Upper lobe of left lung (tissue), 6 donors: ENCODE measurements around the gene PRKCA. TPM values are rescaled to one million over a fixed set of nuclear protein-coding genes. Genes with fewer than 3 reads are reported as not detected.
"Not testable (repeated sequence)": the region's sequence is repeated elsewhere in the genome, so short reads cannot be mapped to it uniquely, and the experiment has no call there.

Source experiments
- ATAC-seq, 2 donors: fragments of 200-7000 bp; cut with Tn5 transposase; one replicate each; pipeline ENCODE4 v1.9.1; 2022; ENCODE audit warnings: mild to moderate bottlenecking in 2 of 2, moderate library complexity in 2 of 2; ENCODE audit not compliant: low FRiP score in 2 of 2
- DNase-seq, 2 donors: peaks; one replicate each; pipeline ENCODE4 v3.0.0-alpha.2; 2019 to 2020
- H3K27ac ChIP-seq, 4 donors: fragments of 200-600 bp; sonication (generic); one replicate each; pipeline ENCODE4 v1.5.1; 2016 to 2019
- H3K27me3 ChIP-seq, 4 donors: fragments of 200-600 bp; sonication (generic); one replicate each; pipeline ENCODE4 v1.5.1; 2017 to 2019
- H3K36me3 ChIP-seq, 4 donors: fragments of 200-600 bp; sonication (generic); one replicate each; pipeline ENCODE4 v1.5.1; 2016 to 2019
- H3K4me1 ChIP-seq, 4 donors: fragments of 200-600 bp; sonication (generic); one replicate each; pipeline ENCODE4 v1.5.1; 2018 to 2019
- H3K4me3 ChIP-seq, 4 donors: fragments of 200-600 bp; sonication (generic); one replicate each; pipeline ENCODE4 v1.5.1; 2017 to 2019; ENCODE audit warnings: mild to moderate bottlenecking in 2 of 4, moderate library complexity in 1 of 4
- H3K9me3 ChIP-seq, 4 donors: fragments of 200-600 bp; sonication (generic); one replicate each; pipeline ENCODE4 v1.5.1; 2018 to 2019
- CTCF ChIP-seq, 6 experiments: fragments of 450-650 bp in 4 of 6; fragments of 200-600 bp in 2 of 6; sonication (generic) in 2 of 6; IDR thresholded peaks; one replicate each; pipeline ENCODE4 v1.5.1; 2016 to 2019; ENCODE audit warnings: antibody characterized with exemption in 6 of 6
- EP300 ChIP-seq, 4 donors: sonication (generic); formaldehyde crosslinking; IDR thresholded peaks; one replicate each; pipeline ENCODE4 v1.5.1; 2017; ENCODE audit warnings: antibody characterized with exemption in 4 of 4, control low read depth in 2 of 4
- POLR2A ChIP-seq, 4 donors: fragments of 450-650 bp; IDR thresholded peaks; one replicate each; pipeline ENCODE4 v1.5.1; 2016 to 2017; ENCODE audit warnings: antibody characterized with exemption in 4 of 4, mild to moderate bottlenecking in 2 of 4
- POLR2AphosphoS5 ChIP-seq, 2 donors: sonication (generic); formaldehyde crosslinking; IDR thresholded peaks; one replicate each; pipeline ENCODE4 v1.5.1; 2017; ENCODE audit warnings: antibody characterized with exemption in 2 of 2
- WGBS, 2 donors: methylation state at CpG; one replicate each; pipeline ENCODE4 v1.1.5; 2017 to 2018; 5-methylcytosine and 5-hydroxymethylcytosine counted together
- total RNA-seq, 6 donors: library from RNA; depleted of rRNA in 4 of 6; stranded (reverse); fragments of >200 nt in 4 of 6; gene quantifications; one replicate each; pipeline versions ENCODE4 v1.1.0 to v1.2.1, GENCODE V29; 2016 to 2021
- donor health status: DM: no; HTN: no; CAD: no; lungs with moderate emphysema.
- donor health status: DM: no; HTN: yes; CAD: no; lungs with severe emphysema.

Gene PRKCA
- total RNA-seq, 6 donors from 2014 or later: 10.9 to 29.3 (median 18.0) TPM

- 85 to 88% methylated on average over 8 of the region's 8 CpGs for WGBS, 2 donors
- H3K27ac ChIP-seq: no peak overlapping the region
- H3K27me3 ChIP-seq: no peaks in the 10 kb centered on the region
- H3K4me3 ChIP-seq: no peak overlapping the region
- H3K9me3 ChIP-seq: no peaks in the 10 kb centered on the region
- H3K36me3 ChIP-seq: no peaks in the 10 kb centered on the region
- DNase-seq (no peak), ATAC-seq (no peak)
- H3K4me1 ChIP-seq: no peaks in the 10 kb centered on the region
- TF ChIP-seq POLR2A (IDR thresholded peaks at IDR 0.05) (no peak), POLR2AphosphoS5 (IDR thresholded peaks at IDR 0.05) (no peak), CTCF (IDR thresholded peaks at IDR 0.05) (no peak), EP300 (IDR thresholded peaks at IDR 0.05) (no peak)
Observed at GRCh38 chr17:66483906-66484305, 181.5 kb downstream of the PRKCA start.

- ATAC-seq (peak in 1 of 2 donors; percentile 43), DNase-seq (no peak)
- Histone ChIP-seq H3K4me1 (no peaks in the 10 kb centered on the region), H3K27me3 (no peaks in the 10 kb centered on the region), H3K36me3 (no peaks in the 10 kb centered on the region), H3K27ac (no peak overlapping the region), H3K4me3 (no peak overlapping the region), H3K9me3 (no peaks in the 10 kb centered on the region)
- 68 to 79% methylated on average over 9 of the region's 9 CpGs for WGBS, 2 donors
- TF ChIP-seq POLR2A (IDR thresholded peaks at IDR 0.05) (no peak), POLR2AphosphoS5 (IDR thresholded peaks at IDR 0.05) (no peak), EP300 (IDR thresholded peaks at IDR 0.05) (no peak), CTCF (IDR thresholded peaks at IDR 0.05) (no peak)
Observed at GRCh38 chr17:66485309-66485947, 183.0 kb downstream of the PRKCA start.

GRCh38 chr17:66487121-66487520, 184.7 kb downstream of the PRKCA start:
- Histone ChIP-seq H3K36me3 (no peaks in the 10 kb centered on the region), H3K9me3 (no peaks in the 10 kb centered on the region), H3K27ac (no peak overlapping the region), H3K4me1 (no peaks in the 10 kb centered on the region), H3K4me3 (no peak overlapping the region), H3K27me3 (no peaks in the 10 kb centered on the region)
- ATAC-seq (no peak), DNase-seq (no peak)
- 91 to 99% methylated on average over 3 of the region's 3 CpGs for WGBS, 2 donors
- TF ChIP-seq EP300 (IDR thresholded peaks at IDR 0.05) (no peak), CTCF (IDR thresholded peaks at IDR 0.05) (no peak), POLR2AphosphoS5 (IDR thresholded peaks at IDR 0.05) (no peak), POLR2A (IDR thresholded peaks at IDR 0.05) (no peak)

- Histone ChIP-seq H3K27me3 (no peaks in the 10 kb centered on the region), H3K9me3 (no peaks in the 10 kb centered on the region), H3K4me3 (no peak overlapping the region), H3K4me1 (peaks cover 0 to 4% (median 0%) of the 10 kb centered on the region in 4 donors), H3K27ac (no peak overlapping the region), H3K36me3 (no peaks in the 10 kb centered on the region)
- ATAC-seq (no peak), DNase-seq (no peak)
- TF ChIP-seq POLR2A (IDR thresholded peaks at IDR 0.05) (no peak), EP300 (IDR thresholded peaks at IDR 0.05) (no peak), CTCF (IDR thresholded peaks at IDR 0.05) (no peak), POLR2AphosphoS5 (IDR thresholded peaks at IDR 0.05) (no peak)
- WGBS, 2 donors: 84 to 86% methylated on average over 5 of the region's 5 CpGs
Observed at GRCh38 chr17:66487981-66488468, 185.6 kb downstream of the PRKCA start.

- no peak for ATAC-seq
- WGBS, 2 donors: 84 to 88% methylated on average over 4 of the region's 4 CpGs
Observed at GRCh38 chr17:66488864-66489263, 186.5 kb downstream of the PRKCA start.

GRCh38 chr17:66489576-66489975, 187.2 kb downstream of the PRKCA start:
- not testable (repeated sequence) for DNase-seq, ATAC-seq, H3K36me3 ChIP-seq, H3K4me1 ChIP-seq, H3K27me3 ChIP-seq, H3K9me3 ChIP-seq, H3K27ac ChIP-seq, H3K4me3 ChIP-seq
- 86 to 93% methylated on average over 3 of the region's 3 CpGs for whole genome bisulfite sequencing, 2 donors

More at GRCh38 chr17:66488864-66489263, 186.5 kb downstream of the PRKCA start:
- TF ChIP-seq CTCF (IDR thresholded peaks at IDR 0.05) (no peak), POLR2AphosphoS5 (IDR thresholded peaks at IDR 0.05) (no peak), POLR2A (IDR thresholded peaks at IDR 0.05) (no peak), EP300 (IDR thresholded peaks at IDR 0.05) (no peak)
- Histone ChIP-seq H3K4me1 (peaks cover 0 to 4% (median 0%) of the 10 kb centered on the region in 4 donors), H3K4me3 (no peak overlapping the region), H3K27ac (no peak overlapping the region), H3K27me3 (no peaks in the 10 kb centered on the region), H3K36me3 (no peaks in the 10 kb centered on the region), H3K9me3 (no peaks in the 10 kb centered on the region)
- DNase-seq: no peak
